Neural cell (in vitro differentiated cells): Measurements from ENCODE around the gene SLC25A29. TPM values are rescaled to one million over a fixed set of nuclear protein-coding genes. Genes with fewer than 3 reads are reported as not detected.

Experiments used
- H2AFZ ChIP-seq: fragments of 200-600, 300-800 bp; sonication (generic), shearing (Covaris generic); 2 replicates; pipeline ENCODE4 v1.6.0; 2014; ENCODE audit warnings: low read depth, mild to moderate bottlenecking, antibody characterized with exemption, low read length, moderate library complexity
- H3F3A ChIP-seq: fragments of 200-600 bp; shearing (Covaris generic); 2 replicates; pipeline ENCODE4 v1.6.1; 2016; ENCODE audit warnings: mild to moderate bottlenecking, moderate library complexity, mixed read lengths, antibody characterized with exemption, low read length; ENCODE audit not compliant: insufficient read depth, poor library complexity, severe bottlenecking
- H3K27ac ChIP-seq: fragments of 200-600, 300-800 bp; sonication (generic), shearing (Covaris generic); 2 replicates; pipeline ENCODE4 v1.5.1; 2014; ENCODE audit warnings: mild to moderate bottlenecking, low read length, moderate library complexity
- H3K27me3 ChIP-seq: fragments of 300-800, 200-600 bp; sonication (generic), shearing (Covaris generic); 2 replicates; pipeline ENCODE4 v1.6.0; 2014; ENCODE audit warnings: mild to moderate bottlenecking, low read depth, low read length, moderate library complexity; ENCODE audit not compliant: insufficient read depth
- H3K36me3 ChIP-seq: fragments of 300-800, 200-600 bp; sonication (generic), shearing (Covaris generic); 2 replicates; pipeline ENCODE4 v1.5.1; 2014; ENCODE audit warnings: mild to moderate bottlenecking, antibody characterized with exemption, low read length, moderate library complexity; ENCODE audit not compliant: insufficient read depth
- H3K4me2 ChIP-seq: fragments of 300-800, 200-600 bp; sonication (generic), shearing (Covaris generic); 2 replicates; pipeline ENCODE4 v1.6.0; 2014; ENCODE audit warnings: mild to moderate bottlenecking, low read length
- H3K4me3 ChIP-seq: fragments of 300-800, 200-600 bp; sonication (generic), shearing (Covaris generic); 2 replicates; pipeline ENCODE4 v1.5.1; 2014; ENCODE audit warnings: mild to moderate bottlenecking, low read length, moderate library complexity
- H3K79me2 ChIP-seq: fragments of 200-600 bp; shearing (Covaris generic); replicated peaks from 2 replicates; pipeline ENCODE4 v1.6.0; 2014; ENCODE audit warnings: mild to moderate bottlenecking, low read length, moderate library complexity; ENCODE audit not compliant: insufficient read depth
- H3K9ac ChIP-seq: fragments of 300-800, 200-600 bp; sonication (generic), shearing (Covaris generic); 2 replicates; pipeline ENCODE4 v1.6.1; 2016; ENCODE audit warnings: mild to moderate bottlenecking, low read length, mixed read lengths
- H3K9me2 ChIP-seq: fragments of 200-600 bp; shearing (Covaris generic); 2 replicates; pipeline ENCODE4 v1.6.1; 2016; ENCODE audit warnings: mild to moderate bottlenecking, low read length, mixed read lengths; ENCODE audit not compliant: insufficient read depth
- H3K9me3 ChIP-seq: fragments of 200-600, 300-800 bp; sonication (generic), shearing (Covaris generic); 2 replicates; pipeline ENCODE4 v1.6.1; 2016; ENCODE audit warnings: mild to moderate bottlenecking, mixed run types, low read length, moderate library complexity, mixed read lengths
- H4K20me1 ChIP-seq: fragments of 200-600 bp; shearing (Covaris generic); 2 replicates; pipeline ENCODE4 v1.6.1; 2016; ENCODE audit warnings: mild to moderate bottlenecking, mixed run types; ENCODE audit not compliant: insufficient read depth
- CTCF ChIP-seq: fragments of 450-650 bp; IDR thresholded peaks from 2 replicates; pipeline ENCODE4 v1.5.1; 2014; ENCODE audit warnings: antibody characterized with exemption, mild to moderate bottlenecking, moderate library complexity; ENCODE audit not compliant: poor library complexity, severe bottlenecking
- EP300 ChIP-seq: fragments of 450-650 bp; conservative IDR thresholded peaks from 2 replicates; pipeline ENCODE4 v1.6.1; 2014; ENCODE audit warnings: antibody characterized with exemption, mild to moderate bottlenecking, moderate library complexity; ENCODE audit not compliant: poor library complexity, severe bottlenecking
- EZH2 ChIP-seq: fragments of 200-600, 300-800 bp; shearing (Covaris generic), sonication (generic); IDR thresholded peaks from 2 replicates; pipeline ENCODE4 v1.6.1; 2014; ENCODE audit warnings: antibody characterized with exemption, low read length, borderline replicate concordance, mild to moderate bottlenecking; ENCODE audit not compliant: insufficient read depth, poor library complexity, severe bottlenecking
- MXI1 ChIP-seq: fragments of 450-650 bp; conservative IDR thresholded peaks from 2 replicates; pipeline ENCODE4 v1.6.1; 2014; ENCODE audit warnings: antibody characterized with exemption, mild to moderate bottlenecking; ENCODE audit not compliant: poor library complexity, severe bottlenecking
- POLR2AphosphoS5 ChIP-seq: IDR thresholded peaks from 2 replicates; pipeline ENCODE4 v1.6.1; 2012
- RAD21 ChIP-seq: fragments of 450-650 bp; conservative IDR thresholded peaks from 2 replicates; pipeline ENCODE4 v1.6.1; 2014; ENCODE audit warnings: antibody characterized with exemption, mild to moderate bottlenecking, moderate library complexity
- REST ChIP-seq: IDR thresholded peaks from 2 replicates; pipeline ENCODE4 v1.6.1; 2012; ENCODE audit warnings: borderline replicate concordance
- SMC3 ChIP-seq: fragments of 450-650 bp; conservative IDR thresholded peaks from 2 replicates; pipeline ENCODE4 v1.6.1; 2014; ENCODE audit warnings: antibody characterized with exemption, mild to moderate bottlenecking, moderate library complexity; ENCODE audit not compliant: poor library complexity
- TAF1 ChIP-seq: IDR thresholded peaks from 2 replicates; pipeline ENCODE4 v1.6.1; 2012; ENCODE audit warnings: low read depth
- polyA plus RNA-seq: library from polyadenylated mRNA; depleted of rRNA; stranded (reverse); fragments of >200 nt; gene quantifications from 2 replicates; pipeline ENCODE4 v1.2.3, GENCODE V29; 2014

Gene SLC25A29
- polyA plus RNA-seq, 1 donor from 2014 or later, result 447 TPM

DNA sequence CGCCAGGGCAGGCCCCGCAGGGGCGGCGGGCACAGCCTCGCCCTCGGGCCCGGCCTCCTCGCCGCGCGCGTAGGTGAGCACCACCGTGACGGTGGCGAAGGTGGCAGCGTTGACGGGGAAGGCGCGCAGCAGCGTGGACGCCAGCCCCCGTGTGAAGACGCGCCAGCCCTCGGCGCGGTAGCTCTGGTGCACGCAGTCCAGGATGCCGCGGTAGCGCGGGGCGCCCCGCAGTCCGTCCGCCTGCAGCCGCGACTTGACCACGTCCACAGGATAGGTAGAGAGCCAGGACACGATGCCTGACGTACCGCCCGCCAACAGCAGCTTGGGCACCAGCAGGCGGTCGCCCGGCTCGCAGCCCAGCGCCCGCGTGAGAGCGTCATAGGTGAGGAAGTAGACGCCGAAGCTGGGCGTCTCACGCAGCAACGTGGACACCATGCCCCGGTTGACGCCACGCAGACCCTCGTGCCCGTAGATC, 13.9 kb downstream of the SLC25A29 start:
- H3K36me3 ChIP-seq, result peaks cover 8% of the 10 kb centered on the region
- H4K20me1 ChIP-seq, result no peaks in the 10 kb centered on the region
- H3K9me3 ChIP-seq, result no peaks in the 10 kb centered on the region
- H3K9ac ChIP-seq, result no peak overlapping the region
- H2AFZ ChIP-seq, result no peak overlapping the region
- no peaks in the 10 kb centered on the region for H3F3A ChIP-seq
- no peaks in the 10 kb centered on the region for H3K79me2 ChIP-seq
- no peak for TF ChIP-seq POLR2AphosphoS5
- no peak for TF ChIP-seq REST
- TF ChIP-seq MXI1, result no peak
- TF ChIP-seq EZH2, result no peak
- TF ChIP-seq SMC3, result no peak
- no peak for TF ChIP-seq RAD21
- TF ChIP-seq EP300, result no peak
- no peak for TF ChIP-seq TAF1
- no peak for TF ChIP-seq CTCF
- H3K27ac ChIP-seq, result no peak overlapping the region
- no peaks in the 10 kb centered on the region for H3K9me2 ChIP-seq
- no peaks in the 10 kb centered on the region for H3K27me3 ChIP-seq
- H3K4me2 ChIP-seq, result no peak overlapping the region
- H3K4me3 ChIP-seq, result no peak overlapping the region

- Histone ChIP-seq H3K9me2 (no peaks in the 10 kb centered on the region), H3K4me3 (no peak overlapping the region), H3K9me3 (no peaks in the 10 kb centered on the region), H3K36me3 (peaks cover 8% of the 10 kb centered on the region), H3K9ac (no peak overlapping the region), H3F3A (no peaks in the 10 kb centered on the region), H3K79me2 (no peaks in the 10 kb centered on the region), H3K27ac (no peak overlapping the region), H3K27me3 (no peaks in the 10 kb centered on the region), H2AFZ (no peak overlapping the region), H3K4me2 (no peak overlapping the region), H4K20me1 (no peaks in the 10 kb centered on the region)
- TF ChIP-seq TAF1 (no peak), POLR2AphosphoS5 (no peak), EP300 (no peak), CTCF (no peak), EZH2 (no peak), MXI1 (no peak), SMC3 (no peak), REST (no peak), RAD21 (no peak)
Observed at GRCh38 chr14:100291305-100292075, 14.8 kb downstream of the SLC25A29 start.
